A549 (cell line): ENCODE data around the gene C1R.

Experiments
- KDM5A ChIP-seq: fragments of 200-600 bp; sonication (generic); IDR thresholded peaks from 2 replicates; pipeline ENCODE4 v1.6.1; 2016; ENCODE audit warnings: antibody characterized with exemption, mild to moderate bottlenecking
- POLR2A ChIP-seq: IDR thresholded peaks from 2 replicates; pipeline ENCODE4 v1.6.1; 2012; ENCODE audit warnings: mild to moderate bottlenecking, low read length

DNA sequence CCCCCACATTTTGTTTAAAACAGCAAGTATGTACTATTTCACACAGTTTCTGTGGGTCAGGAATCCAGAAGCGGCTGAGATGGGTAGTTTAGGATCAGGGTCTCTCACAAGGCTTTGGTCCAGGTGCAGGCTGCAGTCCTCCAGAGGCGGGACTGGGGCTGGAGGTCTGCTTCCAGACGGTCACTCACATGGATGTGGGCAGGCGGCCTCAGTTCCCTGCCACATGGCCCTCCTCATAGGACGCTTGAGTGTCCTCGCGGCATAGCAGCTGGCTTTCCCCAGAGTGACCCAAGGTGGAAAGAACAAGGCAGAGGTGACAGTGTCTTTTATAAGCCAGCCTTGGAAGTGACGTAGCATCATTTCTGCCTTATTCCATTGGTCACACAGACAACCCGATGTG is 24.7 kb upstream of the C1R start:
- TF ChIP-seq POLR2A (no peak), KDM5A (no peak)
